Measurements from ENCODE around the gene CLEC18B.

GRCh38 chr16:74466872-74467271, 45.6 kb upstream of the CLEC18B start:
- TF ChIP-seq CTCF (conservative IDR thresholded peaks at IDR 0.05; ENCODE audit: low read depth, low read length), result no peak
- TF ChIP-seq EZH2phosphoT487 (IDR thresholded peaks at IDR 0.05; ENCODE audit: borderline replicate concordance, low read length), result no peak

Measured in PC-3 (cell line).